ENCODE measurements around the gene HRG. TPM values are rescaled to one million over a fixed set of nuclear protein-coding genes. Genes with fewer than 3 reads are reported as not detected.
A peak's percentile ranks its signal among the peaks of the same experiment; 100 is the strongest.

Gene HRG
- polyA plus RNA-seq, 1 experiment: not detected

DNA sequence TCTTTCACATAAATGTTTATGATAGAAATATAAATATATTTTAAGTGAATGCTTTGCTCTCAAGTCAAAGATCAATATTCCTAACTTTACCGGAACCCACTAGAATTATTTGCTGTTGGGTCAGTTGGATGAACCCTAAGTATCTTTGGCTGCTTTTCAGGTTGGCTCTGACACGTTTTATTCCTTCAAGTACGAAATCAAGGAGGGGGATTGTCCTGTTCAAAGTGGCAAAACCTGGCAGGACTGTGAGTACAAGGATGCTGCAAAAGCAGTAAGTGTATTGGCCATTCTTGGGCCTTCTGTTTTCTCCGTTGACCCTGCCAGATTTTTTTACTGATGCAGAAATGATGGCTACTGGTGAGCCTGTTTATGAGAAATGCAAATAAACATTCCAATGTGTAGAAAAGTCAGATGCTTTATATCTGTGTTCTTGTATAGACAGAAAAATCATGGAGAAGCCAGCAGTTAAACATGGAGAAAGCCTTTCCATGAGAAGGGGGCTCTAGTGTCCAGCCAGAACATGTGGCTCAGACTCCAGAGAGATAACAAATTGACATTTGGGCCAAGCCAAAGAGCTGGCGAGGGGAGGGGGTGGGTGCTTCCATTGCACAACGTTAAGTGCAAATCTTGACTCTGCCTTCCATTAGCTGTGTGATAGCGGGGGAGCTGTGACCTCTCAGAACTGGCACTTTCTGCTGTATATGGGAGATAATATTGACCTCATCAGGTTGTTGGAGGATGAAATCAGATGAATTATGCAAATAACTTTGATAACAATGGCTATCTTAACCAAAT is 54.3 kb downstream of the HRG start:
- ChIA-PET POLR2A (no interaction called here), CTCF (interaction anchor here (2.8 kb wide), 1 partner anchor 103 kb away, joined by 11 read pairs; no protein-coding TSS in a partner anchor)
- Histone ChIP-seq H3K27me3 (ENCODE audit: control insufficient read depth, insufficient read depth, low read length) (no peaks in the 10 kb centered on the region; the same call in 1 of the 2 replicates), H3K4me3 (ENCODE audit: low read depth, low read length) (no peak overlapping the region), H3K36me3 (ENCODE audit: control insufficient read depth, insufficient read depth, low read length) (no peaks in the 10 kb centered on the region)
- TF ChIP-seq, protein P1, sequence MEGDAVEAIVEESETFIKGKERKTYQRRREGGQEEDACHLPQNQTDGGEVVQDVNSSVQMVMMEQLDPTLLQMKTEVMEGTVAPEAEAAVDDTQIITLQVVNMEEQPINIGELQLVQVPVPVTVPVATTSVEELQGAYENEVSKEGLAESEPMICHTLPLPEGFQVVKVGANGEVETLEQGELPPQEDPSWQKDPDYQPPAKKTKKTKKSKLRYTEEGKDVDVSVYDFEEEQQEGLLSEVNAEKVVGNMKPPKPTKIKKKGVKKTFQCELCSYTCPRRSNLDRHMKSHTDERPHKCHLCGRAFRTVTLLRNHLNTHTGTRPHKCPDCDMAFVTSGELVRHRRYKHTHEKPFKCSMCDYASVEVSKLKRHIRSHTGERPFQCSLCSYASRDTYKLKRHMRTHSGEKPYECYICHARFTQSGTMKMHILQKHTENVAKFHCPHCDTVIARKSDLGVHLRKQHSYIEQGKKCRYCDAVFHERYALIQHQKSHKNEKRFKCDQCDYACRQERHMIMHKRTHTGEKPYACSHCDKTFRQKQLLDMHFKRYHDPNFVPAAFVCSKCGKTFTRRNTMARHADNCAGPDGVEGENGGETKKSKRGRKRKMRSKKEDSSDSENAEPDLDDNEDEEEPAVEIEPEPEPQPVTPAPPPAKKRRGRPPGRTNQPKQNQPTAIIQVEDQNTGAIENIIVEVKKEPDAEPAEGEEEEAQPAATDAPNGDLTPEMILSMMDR (IDR thresholded peaks at IDR 0.05; ENCODE audit: insufficient read depth, low read depth, low read length): no peak
- no peak for DNase-seq (ENCODE audit: low read depth)

GRCh38 chr3:186722457-186722856 is 56.6 kb downstream of the HRG start:
- TF ChIP-seq, protein P1 (IDR thresholded peaks at IDR 0.05; ENCODE audit: insufficient read depth, low read depth, low read length): peak; percentile 34
- Histone ChIP-seq H3K4me3 (ENCODE audit: low read depth, low read length) (no peak overlapping the region), H3K36me3 (ENCODE audit: control insufficient read depth, insufficient read depth, low read length) (no peaks in the 10 kb centered on the region), H3K27me3 (ENCODE audit: control insufficient read depth, insufficient read depth, low read length) (no peaks in the 10 kb centered on the region; the same call in 1 of the 2 replicates)
- no peak for DNase-seq (ENCODE audit: low read depth)
- ChIA-PET CTCF (interaction anchor here (0.9 to 2.8 kb wide), 2 partner anchors 99 to 105 kb away, joined by 3 to 11 read pairs; no protein-coding TSS in a partner anchor), POLR2A (no interaction called here)

DNA sequence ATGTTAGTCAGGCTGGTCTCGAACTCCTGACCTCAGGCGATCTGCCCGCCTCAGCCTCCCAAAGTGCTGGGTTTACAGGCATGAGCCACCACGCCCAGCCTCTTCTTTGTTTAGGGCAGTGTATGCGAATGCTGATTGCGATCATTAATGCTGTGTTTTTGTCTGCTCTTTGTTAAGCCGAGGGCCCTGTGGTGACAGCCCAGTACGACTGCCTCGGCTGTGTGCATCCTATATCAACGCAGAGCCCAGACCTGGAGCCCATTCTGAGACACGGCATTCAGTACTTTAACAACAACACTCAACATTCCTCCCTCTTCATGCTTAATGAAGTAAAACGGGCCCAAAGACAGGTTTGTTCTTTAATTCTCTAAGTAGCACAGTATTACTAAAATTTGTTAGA is 59.1 kb downstream of the HRG start:
- no peak for DNase-seq (ENCODE audit: low read depth)
- CTCF ChIA-PET: no interaction called here
- TF ChIP-seq, protein P1 (IDR thresholded peaks at IDR 0.05; ENCODE audit: insufficient read depth, low read depth, low read length): no peak
- H3K4me3 ChIP-seq (ENCODE audit: low read depth, low read length): no peak overlapping the region
- no peaks in the 10 kb centered on the region for H3K36me3 ChIP-seq (ENCODE audit: control insufficient read depth, insufficient read depth, low read length)
- POLR2A ChIA-PET: no interaction called here
- H3K27me3 ChIP-seq (ENCODE audit: control insufficient read depth, insufficient read depth, low read length): no peaks in the 10 kb centered on the region; the same call in 1 of the 2 replicates

Small RNA genes within 50 kb of the gene (small RNA-seq; reads per million reads assigned to genes)
- gene RF00017 (ENCODE audit: insufficient read length, low read depth, low replicate concordance): not detected

Other genes with a start within 250 kb of the HRG start
- gene CRYGS, start 121.6 kb upstream of the HRG start, polyA plus RNA-seq (2011; rRNA removed): 1.9 and 2.0 TPM in 2 replicates
- 8.3 and 13.2 TPM in 2 replicates for gene TBCCD1, start 98.7 kb upstream of the HRG start, polyA plus RNA-seq (2011; rRNA removed)
- gene DNAJB11, start 95.3 kb upstream of the HRG start, polyA plus RNA-seq (2011; rRNA removed): 26.2 and 47.7 TPM in 2 replicates
- gene AHSG, start 53.0 kb upstream of the HRG start, polyA plus RNA-seq (2011; rRNA removed): not detected in 2 replicates
- gene FETUB, start 25.6 kb upstream of the HRG start, polyA plus RNA-seq (2011; rRNA removed): not detected in 2 replicates
- gene KNG1, start 51.3 kb downstream of the HRG start, polyA plus RNA-seq (2011; rRNA removed): not detected in 2 replicates
- 210 and 511 TPM in 2 replicates for gene EIF4A2, start 117.6 kb downstream of the HRG start, polyA plus RNA-seq (2011; rRNA removed)
- 6.9 and 8.5 TPM in 2 replicates for gene RFC4, start 140.5 kb downstream of the HRG start, polyA plus RNA-seq (2011; rRNA removed)
- not detected in 2 replicates for gene ADIPOQ, start 176.7 kb downstream of the HRG start, polyA plus RNA-seq (2011; rRNA removed)